HFFc6 (cell line): ENCODE measurements around the gene THRB. TPM values are rescaled to one million over a fixed set of nuclear protein-coding genes. Genes with fewer than 3 reads are reported as not detected.

Experiments used
- DNase-seq: peaks from one replicate; pipeline ENCODE4 v3.0.0-alpha.2; 2018
- H3K27ac Mint-ChIP-seq: 2 replicates; pipeline ENCODE4 v1.8.0; 2020; ENCODE audit warnings: mild to moderate bottlenecking, mixed read lengths
- H3K27me3 Mint-ChIP-seq: 2 replicates; pipeline ENCODE4 v1.8.0; 2021; ENCODE audit warnings: mild to moderate bottlenecking, moderate library complexity, mixed read lengths; ENCODE audit not compliant: insufficient read depth
- H3K36me3 Mint-ChIP-seq: 2 replicates; pipeline ENCODE4 v1.8.0; 2021; ENCODE audit warnings: low read depth, mixed read lengths
- H3K4me1 Mint-ChIP-seq: 2 replicates; pipeline ENCODE4 v1.8.0; 2020; ENCODE audit warnings: low read depth, mixed read lengths
- H3K4me3 Mint-ChIP-seq: 2 replicates; pipeline ENCODE4 v1.8.0; 2020; ENCODE audit warnings: mild to moderate bottlenecking, moderate library complexity, mixed read lengths
- H3K9me3 Mint-ChIP-seq: 2 replicates; pipeline ENCODE4 v1.8.0; 2020; ENCODE audit warnings: mild to moderate bottlenecking, mixed read lengths
- total RNA-seq, 6 experiments: library from RNA; stranded (reverse); fragmentation: NEBNext Ultra II Directional; extraction: Animal tissue kit (Norgen Biotek cat#: 25700); gene quantifications; 2 replicates in 1 of 6; 3 replicates in 5 of 6; pipeline ENCODE4 v1.2.3, GENCODE V29; 2021
- TF ChIP-seq, protein P1 (sequence below): fragments of 200-600 bp; sonication (generic); IDR thresholded peaks from 2 replicates; pipeline ENCODE4 v1.5.0; 2021; ENCODE audit warnings: antibody characterized with exemption, mild to moderate bottlenecking

Gene THRB
- total RNA-seq, 6 experiments from 2014 or later = not detected

- no peaks in the 10 kb centered on the region for H3K36me3 Mint-ChIP-seq
- peaks cover 3% of the 10 kb centered on the region for H3K27me3 Mint-ChIP-seq
- H3K4me3 Mint-ChIP-seq = no peak overlapping the region
- no peak overlapping the region for H3K27ac Mint-ChIP-seq
- H3K9me3 Mint-ChIP-seq = peaks cover 14% of the 10 kb centered on the region
- TF ChIP-seq, protein P1, sequence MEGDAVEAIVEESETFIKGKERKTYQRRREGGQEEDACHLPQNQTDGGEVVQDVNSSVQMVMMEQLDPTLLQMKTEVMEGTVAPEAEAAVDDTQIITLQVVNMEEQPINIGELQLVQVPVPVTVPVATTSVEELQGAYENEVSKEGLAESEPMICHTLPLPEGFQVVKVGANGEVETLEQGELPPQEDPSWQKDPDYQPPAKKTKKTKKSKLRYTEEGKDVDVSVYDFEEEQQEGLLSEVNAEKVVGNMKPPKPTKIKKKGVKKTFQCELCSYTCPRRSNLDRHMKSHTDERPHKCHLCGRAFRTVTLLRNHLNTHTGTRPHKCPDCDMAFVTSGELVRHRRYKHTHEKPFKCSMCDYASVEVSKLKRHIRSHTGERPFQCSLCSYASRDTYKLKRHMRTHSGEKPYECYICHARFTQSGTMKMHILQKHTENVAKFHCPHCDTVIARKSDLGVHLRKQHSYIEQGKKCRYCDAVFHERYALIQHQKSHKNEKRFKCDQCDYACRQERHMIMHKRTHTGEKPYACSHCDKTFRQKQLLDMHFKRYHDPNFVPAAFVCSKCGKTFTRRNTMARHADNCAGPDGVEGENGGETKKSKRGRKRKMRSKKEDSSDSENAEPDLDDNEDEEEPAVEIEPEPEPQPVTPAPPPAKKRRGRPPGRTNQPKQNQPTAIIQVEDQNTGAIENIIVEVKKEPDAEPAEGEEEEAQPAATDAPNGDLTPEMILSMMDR = no peak
- no peaks in the 10 kb centered on the region for H3K4me1 Mint-ChIP-seq
- DNase-seq = no peak
Observed at GRCh38 chr3:24439021-24439420, 55.6 kb downstream of the THRB start.

DNA sequence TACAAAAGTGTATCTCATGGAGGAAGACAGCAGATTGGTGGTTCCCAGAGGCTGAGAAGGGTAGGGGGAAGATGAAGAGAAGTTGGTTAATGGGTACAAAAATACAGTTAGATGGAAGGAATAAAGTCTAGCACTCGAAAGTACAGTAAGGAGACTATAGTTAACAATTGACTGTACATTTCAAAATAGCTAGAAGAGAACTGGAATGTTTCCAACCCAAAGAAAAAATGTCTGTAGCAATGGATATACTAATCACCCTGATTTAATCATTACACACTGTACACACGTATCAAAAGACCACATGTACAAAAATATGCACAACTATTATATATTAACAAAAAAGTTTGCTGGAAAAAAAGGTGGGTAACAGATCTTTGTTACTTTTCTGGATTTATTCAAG, 57.3 kb downstream of the THRB start:
- Mint-ChIP-seq H3K9me3 (peaks cover 14% of the 10 kb centered on the region), H3K27me3 (peaks cover 3% of the 10 kb centered on the region), H3K4me1 (no peaks in the 10 kb centered on the region), H3K27ac (no peak overlapping the region), H3K4me3 (no peak overlapping the region), H3K36me3 (no peaks in the 10 kb centered on the region)
- TF ChIP-seq, protein P1 = no peak
- DNase-seq = no peak

DNA sequence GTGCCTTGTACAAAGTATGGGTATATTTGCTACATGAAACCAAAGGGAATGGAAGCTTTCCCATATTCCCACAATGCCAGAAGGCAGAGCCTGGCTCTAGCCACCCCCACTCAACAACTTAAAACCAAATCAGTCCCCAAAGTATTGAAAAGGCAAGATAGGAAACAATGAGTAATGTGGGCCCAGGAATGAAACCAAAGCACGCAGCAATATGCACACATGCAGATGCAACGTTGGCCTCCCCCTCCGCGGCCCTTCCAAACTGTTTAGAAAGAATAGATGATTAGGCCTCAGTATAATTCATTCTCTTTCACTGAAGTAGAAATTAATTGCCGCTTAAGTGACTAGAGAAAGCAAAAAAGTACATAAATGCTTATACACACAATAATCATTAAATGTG, 59.1 kb downstream of the THRB start:
- H3K4me3 Mint-ChIP-seq = no peak overlapping the region
- DNase-seq = no peak
- H3K9me3 Mint-ChIP-seq = peaks cover 14% of the 10 kb centered on the region
- H3K27me3 Mint-ChIP-seq = peaks cover 3% of the 10 kb centered on the region
- no peak overlapping the region for H3K27ac Mint-ChIP-seq
- no peaks in the 10 kb centered on the region for H3K36me3 Mint-ChIP-seq
- H3K4me1 Mint-ChIP-seq = no peaks in the 10 kb centered on the region
- TF ChIP-seq, protein P1 = no peak

DNA sequence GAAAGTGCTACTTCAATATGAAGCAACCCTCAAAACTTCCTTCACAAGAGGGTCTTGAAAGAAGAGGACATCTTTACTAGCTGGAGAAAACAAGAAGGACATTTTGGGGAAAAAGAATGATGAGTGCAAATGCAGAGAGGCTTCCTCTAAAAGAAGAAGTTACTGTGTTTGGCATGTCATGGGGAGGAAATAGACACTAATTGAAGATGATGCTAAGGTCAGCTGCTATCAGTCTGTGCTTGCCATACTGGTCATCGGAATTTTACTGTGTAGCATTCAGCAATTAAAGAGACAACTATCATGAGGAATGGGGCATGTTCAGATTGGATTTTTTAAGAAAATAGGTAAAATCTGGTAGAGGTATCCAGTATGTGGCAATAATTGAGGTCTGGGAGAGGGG, 60.0 kb downstream of the THRB start:
- Mint-ChIP-seq H3K36me3 (no peaks in the 10 kb centered on the region), H3K27ac (no peak overlapping the region), H3K9me3 (peaks cover 14% of the 10 kb centered on the region), H3K4me3 (no peak overlapping the region), H3K27me3 (peaks cover 3% of the 10 kb centered on the region), H3K4me1 (no peaks in the 10 kb centered on the region)
- TF ChIP-seq, protein P1 = no peak
- DNase-seq = no peak

GRCh38 chr3:24433838-24434591, 60.6 kb downstream of the THRB start:
- Mint-ChIP-seq H3K36me3 (no peaks in the 10 kb centered on the region), H3K4me1 (no peaks in the 10 kb centered on the region), H3K27ac (no peak overlapping the region), H3K27me3 (peaks cover 3% of the 10 kb centered on the region), H3K4me3 (no peak overlapping the region), H3K9me3 (peaks cover 14% of the 10 kb centered on the region)
- TF ChIP-seq, protein P1 = no peak
- no peak for DNase-seq
